ENCODE data around the gene WDR88.

The WDR88 gene

GRCh38 chr19:33194886-33195644, 63.2 kb downstream of the WDR88 start:
- peaks cover 11% of the 10 kb centered on the region for H3K4me1 Mint-ChIP-seq
- DNase-seq, result no peak
- no peak overlapping the region for H3K27ac Mint-ChIP-seq
- H3K9me3 Mint-ChIP-seq, result no peaks in the 10 kb centered on the region
- peak; percentile 27 for ATAC-seq
- H3K27me3 Mint-ChIP-seq, result peaks cover 52% of the 10 kb centered on the region
- peak overlapping the region; percentile 19 to 57 for H3K4me3 Mint-ChIP-seq

DNA sequence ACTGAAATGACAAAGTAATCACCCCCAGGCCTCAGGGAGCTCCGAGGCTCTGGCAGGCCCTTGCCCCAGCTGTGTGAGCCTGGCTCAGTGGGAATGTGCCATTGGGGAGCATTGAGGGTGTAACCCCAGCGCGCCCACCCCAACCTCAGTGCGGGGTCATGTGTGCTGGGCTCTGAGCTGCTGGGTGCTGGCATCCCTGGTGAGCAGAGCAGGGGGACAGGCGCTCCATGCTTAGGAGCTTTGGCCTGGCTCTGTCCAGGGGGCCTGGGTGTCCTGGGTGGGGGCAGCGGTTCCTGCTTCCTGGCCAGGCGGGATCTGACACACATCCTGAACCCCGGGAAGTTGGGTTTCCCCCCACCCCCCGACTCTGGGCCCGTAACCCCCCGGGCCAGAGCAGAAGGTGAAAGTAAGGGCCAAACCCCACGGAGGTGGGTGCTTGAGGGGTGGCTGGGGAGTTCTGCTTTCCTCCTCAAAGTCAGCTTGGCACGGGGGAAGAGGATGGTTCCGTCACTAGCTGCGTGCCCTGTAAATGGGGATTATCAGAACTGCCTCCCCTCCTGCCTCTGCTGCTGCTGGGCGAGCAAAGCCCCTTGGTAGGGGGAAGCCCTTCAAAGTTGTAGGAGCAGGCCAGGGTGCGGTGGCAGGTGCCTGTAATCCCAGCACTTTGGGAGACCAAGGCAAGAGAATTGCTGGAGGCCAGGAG, 63.9 kb downstream of the WDR88 start:
- H3K27ac Mint-ChIP-seq, result no peak overlapping the region
- H3K4me1 Mint-ChIP-seq, result peaks cover 11% of the 10 kb centered on the region
- H3K9me3 Mint-ChIP-seq, result no peaks in the 10 kb centered on the region
- ATAC-seq, result peak; percentile 26
- peaks cover 52% of the 10 kb centered on the region for H3K27me3 Mint-ChIP-seq
- H3K4me3 Mint-ChIP-seq, result no peak overlapping the region
- no peak for DNase-seq

GRCh38 chr19:33196446-33197193, 64.7 kb downstream of the WDR88 start:
- Mint-ChIP-seq H3K4me1 (peaks cover 11% of the 10 kb centered on the region), H3K4me3 (no peak overlapping the region), H3K27me3 (peaks cover 48% of the 10 kb centered on the region), H3K9me3 (no peaks in the 10 kb centered on the region), H3K27ac (peak overlapping the region in 1 of 2 donors; percentile 71)
- no peak for DNase-seq
- ATAC-seq, result no peak

GRCh38 chr19:33197591-33198000, 65.7 kb downstream of the WDR88 start:
- DNase-seq (no peak), ATAC-seq (no peak)
- no peak overlapping the region for H3K4me3 Mint-ChIP-seq
- no peak overlapping the region for H3K27ac Mint-ChIP-seq
- H3K27me3 Mint-ChIP-seq, result peaks cover 38% of the 10 kb centered on the region
- peaks cover 11% of the 10 kb centered on the region for H3K4me1 Mint-ChIP-seq
- no peaks in the 10 kb centered on the region for H3K9me3 Mint-ChIP-seq

- DNase-seq, result no peak
- peaks cover 33% of the 10 kb centered on the region for H3K27me3 Mint-ChIP-seq
- no peaks in the 10 kb centered on the region for H3K9me3 Mint-ChIP-seq
- no peak for ATAC-seq
- peaks cover 11% of the 10 kb centered on the region for H3K4me1 Mint-ChIP-seq
- no peak overlapping the region for H3K27ac Mint-ChIP-seq
- no peak overlapping the region for H3K4me3 Mint-ChIP-seq
Measured at GRCh38 chr19:33198169-33198568, 66.3 kb downstream of the WDR88 start.

- ATAC-seq (no peak), DNase-seq (no peak)
- H3K4me3 Mint-ChIP-seq, result no peak overlapping the region
- H3K27ac Mint-ChIP-seq, result peak overlapping the region in 1 of 2 donors; percentile 37
- H3K27me3 Mint-ChIP-seq, result peaks cover 25% of the 10 kb centered on the region
- no peaks in the 10 kb centered on the region for H3K9me3 Mint-ChIP-seq
- H3K4me1 Mint-ChIP-seq, result peaks cover 6% of the 10 kb centered on the region
Measured at GRCh38 chr19:33199441-33200265, 67.7 kb downstream of the WDR88 start.

- no peaks in the 10 kb centered on the region for H3K9me3 Mint-ChIP-seq
- DNase-seq, result no peak
- ATAC-seq, result no peak
Measured at GRCh38 chr19:33201473-33201872, 69.6 kb downstream of the WDR88 start.

DNA sequence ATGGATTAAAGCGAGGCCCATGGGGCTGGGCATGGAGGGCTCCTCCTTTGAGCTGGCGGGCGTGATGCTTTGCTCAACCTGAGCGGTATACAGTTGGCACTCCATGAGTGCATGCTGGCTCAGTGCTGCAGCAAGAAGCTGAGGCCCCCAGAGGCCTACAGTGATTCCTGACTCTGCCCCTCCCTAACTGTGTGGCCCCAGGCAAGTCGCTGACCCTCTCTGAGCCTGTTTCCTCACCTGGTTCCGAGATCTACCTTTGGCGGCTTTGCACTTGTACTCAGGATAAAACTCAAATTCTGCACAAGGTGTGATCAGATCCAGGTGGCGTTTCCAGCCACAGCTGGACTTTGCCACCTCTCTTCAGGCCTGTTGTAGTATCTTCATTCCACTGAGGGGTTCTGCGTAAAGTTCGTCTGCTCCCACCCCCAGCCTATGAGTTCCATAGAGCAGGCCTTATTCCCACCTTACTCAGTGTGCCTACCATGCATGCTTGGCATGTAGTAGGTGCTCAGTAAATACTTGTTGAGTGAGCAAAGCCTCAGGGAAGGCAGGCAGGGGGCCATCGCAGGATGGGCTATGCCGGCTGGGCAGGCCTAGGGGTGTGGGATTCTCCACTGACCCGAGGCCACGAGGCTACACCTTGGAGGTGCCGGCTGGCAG, 70.1 kb downstream of the WDR88 start:
- no peak overlapping the region for H3K27ac Mint-ChIP-seq

More at GRCh38 chr19:33201473-33201872, 69.6 kb downstream of the WDR88 start:
- H3K27me3 Mint-ChIP-seq, result peaks cover 9% of the 10 kb centered on the region
- peaks cover 6% of the 10 kb centered on the region for H3K4me1 Mint-ChIP-seq
- no peak overlapping the region for H3K27ac Mint-ChIP-seq
- H3K4me3 Mint-ChIP-seq, result no peak overlapping the region

GRCh38 chr19:33202546-33203507, 70.9 kb downstream of the WDR88 start:
- H3K4me3 Mint-ChIP-seq, result no peak overlapping the region

More for the DNA sequence above, 70.1 kb downstream of the WDR88 start:
- Mint-ChIP-seq H3K4me1 (peaks cover 6% of the 10 kb centered on the region), H3K9me3 (no peaks in the 10 kb centered on the region), H3K27me3 (peaks cover 4% of the 10 kb centered on the region), H3K4me3 (no peak overlapping the region)
- ATAC-seq (no peak), DNase-seq (no peak)

DNA sequence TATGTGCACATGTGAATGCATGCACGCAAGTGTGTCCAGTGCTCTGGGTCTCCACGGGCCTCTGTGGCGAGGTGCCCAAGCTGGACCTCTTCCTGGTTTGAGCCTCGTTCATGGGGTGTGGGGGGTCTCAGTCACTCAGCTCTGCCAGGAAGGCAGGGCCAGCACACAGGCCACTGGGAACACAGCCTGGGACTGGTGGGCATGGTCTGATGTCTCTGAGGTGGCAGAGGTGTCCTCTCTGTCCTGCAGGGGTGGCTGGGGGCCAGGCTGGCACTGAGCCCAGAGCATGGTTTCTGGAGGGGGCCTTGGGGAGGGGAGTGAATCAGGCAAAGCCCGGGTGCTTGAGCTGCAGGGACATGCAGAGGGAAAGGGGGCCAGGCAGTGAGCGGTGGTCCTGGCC, 71.6 kb downstream of the WDR88 start:
- no peak overlapping the region for H3K27ac Mint-ChIP-seq
- no peaks in the 10 kb centered on the region for H3K27me3 Mint-ChIP-seq
- H3K4me3 Mint-ChIP-seq, result no peak overlapping the region
- ATAC-seq (no peak), DNase-seq (no peak)
- H3K9me3 Mint-ChIP-seq, result no peaks in the 10 kb centered on the region
- H3K4me1 Mint-ChIP-seq, result peaks cover 6% of the 10 kb centered on the region

More at GRCh38 chr19:33202546-33203507, 70.9 kb downstream of the WDR88 start:
- Mint-ChIP-seq H3K4me1 (peaks cover 6% of the 10 kb centered on the region), H3K27me3 (no peaks in the 10 kb centered on the region), H3K27ac (no peak overlapping the region), H3K9me3 (no peaks in the 10 kb centered on the region)
- ATAC-seq, result no peak
- DNase-seq, result no peak

GRCh38 chr19:33204136-33204973, 72.4 kb downstream of the WDR88 start:
- H3K27ac Mint-ChIP-seq, result no peak overlapping the region
- no peak for ATAC-seq
- peaks cover 5% of the 10 kb centered on the region for H3K4me1 Mint-ChIP-seq
- no peaks in the 10 kb centered on the region for H3K9me3 Mint-ChIP-seq
- no peak for DNase-seq
- H3K4me3 Mint-ChIP-seq, result no peak overlapping the region
- H3K27me3 Mint-ChIP-seq, result no peaks in the 10 kb centered on the region

GRCh38 chr19:33205110-33205509, 73.2 kb downstream of the WDR88 start:
- H3K27me3 Mint-ChIP-seq, result no peaks in the 10 kb centered on the region
- no peak for ATAC-seq
- H3K4me3 Mint-ChIP-seq, result no peak overlapping the region

More at GRCh38 chr19:33205110-33205509, 73.2 kb downstream of the WDR88 start:
- Mint-ChIP-seq H3K9me3 (no peaks in the 10 kb centered on the region), H3K4me1 (no peaks in the 10 kb centered on the region), H3K27ac (no peak overlapping the region)
- no peak for DNase-seq
